Fibroblast of peridontal ligament (primary cell): ENCODE measurements around the gene ANKRD20A1.
"Not testable (repeated sequence)": the region's sequence is repeated elsewhere in the genome, so short reads cannot be mapped to it uniquely, and the experiment has no call there.

Source experiments
- DNase-seq: peaks from one replicate; pipeline ENCODE4 v3.0.0-alpha.2; 2010; ENCODE audit errors: extremely low read depth

Gene ANKRD20A1

GRCh38 chr9:67858871-67859270 is at the start of gene ANKRD20A1:
Gene ANKRD20A1, plus strand, starts transcription at chr9:67858931. Its CDS starts 496 bp downstream, at chr9:67859427.
- DNase-seq = not testable (repeated sequence)

- DNase-seq = not testable (repeated sequence)
These were observed 26.6 kb upstream of the ANKRD20A1 start for GRCh38 chr9:67832088-67832487.
